HL-60 (cell line): ENCODE measurements around the gene BMERB1.
"Not testable (repeated sequence)": the region's sequence is repeated elsewhere in the genome, so short reads cannot be mapped to it uniquely, and the experiment has no call there.

ENCODE experiments used
- DNase-seq, 2 experiments: peaks; one replicate each; pipeline ENCODE4 v3.0.0-alpha.2; 2010 to 2020; ENCODE audit warnings: low read depth in 1 of 2, low spot score in 1 of 2
- H3K27ac ChIP-seq: fragments of 250-450 bp; sonication (Bioruptor Pico); replicated peaks from 2 replicates; pipeline ENCODE4 v1.5.1; 2020; ENCODE audit warnings: mild to moderate bottlenecking, moderate library complexity
- H3K27me3 ChIP-seq: fragments of 250-450 bp; sonication (Bioruptor Pico); 2 replicates; pipeline ENCODE4 v1.5.1; 2021; ENCODE audit warnings: mild to moderate bottlenecking, moderate library complexity; ENCODE audit not compliant: insufficient read depth, poor library complexity, severe bottlenecking
- H3K4me3 ChIP-seq: replicated peaks from 2 replicates; pipeline ENCODE4 v1.5.1; 2011; ENCODE audit warnings: mild to moderate bottlenecking, control low read depth, low read length; ENCODE audit not compliant: insufficient read depth
- GABPA ChIP-seq: IDR thresholded peaks from 2 replicates; pipeline ENCODE4 v1.6.1; 2012; ENCODE audit warnings: low read depth
- POLR2AphosphoS5 ChIP-seq: IDR thresholded peaks from 2 replicates; pipeline ENCODE4 v1.6.1; 2012; ENCODE audit warnings: low read depth
- SPI1 ChIP-seq: IDR thresholded peaks from 2 replicates; pipeline ENCODE4 v1.6.1; 2012; ENCODE audit warnings: low read depth, mild to moderate bottlenecking, borderline replicate concordance
- TF ChIP-seq, protein P1 (sequence below): IDR thresholded peaks from 2 replicates; pipeline ENCODE4 v1.6.1; 2012; ENCODE audit warnings: low read depth; ENCODE audit not compliant: insufficient replicate concordance
- TF ChIP-seq, protein P2 (sequence below): IDR thresholded peaks from one replicate; pipeline ENCODE4 v1.5.1; 2011; ENCODE audit warnings: low read length, control low read depth, inconsistent platforms; ENCODE audit not compliant: insufficient read depth

Gene BMERB1

DNA sequence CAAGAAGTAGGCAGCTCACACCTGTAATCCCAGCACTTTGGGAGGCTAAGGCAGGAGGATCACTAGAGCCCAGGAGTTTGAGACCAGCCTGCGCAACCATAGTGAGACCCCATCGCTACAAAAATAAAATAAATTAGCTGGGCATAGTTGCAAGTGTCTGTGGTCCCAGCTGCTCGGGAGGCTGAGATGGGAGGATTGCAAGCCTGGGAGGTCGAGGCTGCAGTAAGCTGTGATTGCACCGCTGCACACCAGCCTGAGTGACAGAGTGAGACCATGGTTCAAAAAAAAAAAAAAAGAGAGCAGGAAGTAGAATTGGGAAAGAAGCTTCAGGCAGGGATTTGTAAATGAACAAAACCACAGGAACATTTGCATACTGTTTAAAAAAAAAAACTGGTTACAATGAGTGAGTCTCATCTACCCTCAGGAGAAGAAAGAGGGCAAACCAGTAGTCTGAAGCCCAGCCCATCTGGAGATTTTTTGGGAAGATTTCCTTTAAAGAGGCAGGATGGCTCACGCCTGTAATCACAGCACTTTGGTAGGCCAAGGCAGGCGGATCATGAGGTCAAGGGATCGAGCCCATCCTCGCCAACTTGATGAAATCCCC, 30.9 kb upstream of the BMERB1 start:
- no peak overlapping the region for H3K4me3 ChIP-seq
- H3K27me3 ChIP-seq = no peaks in the 10 kb centered on the region
- no peak overlapping the region for H3K27ac ChIP-seq
- TF ChIP-seq, protein P1, sequence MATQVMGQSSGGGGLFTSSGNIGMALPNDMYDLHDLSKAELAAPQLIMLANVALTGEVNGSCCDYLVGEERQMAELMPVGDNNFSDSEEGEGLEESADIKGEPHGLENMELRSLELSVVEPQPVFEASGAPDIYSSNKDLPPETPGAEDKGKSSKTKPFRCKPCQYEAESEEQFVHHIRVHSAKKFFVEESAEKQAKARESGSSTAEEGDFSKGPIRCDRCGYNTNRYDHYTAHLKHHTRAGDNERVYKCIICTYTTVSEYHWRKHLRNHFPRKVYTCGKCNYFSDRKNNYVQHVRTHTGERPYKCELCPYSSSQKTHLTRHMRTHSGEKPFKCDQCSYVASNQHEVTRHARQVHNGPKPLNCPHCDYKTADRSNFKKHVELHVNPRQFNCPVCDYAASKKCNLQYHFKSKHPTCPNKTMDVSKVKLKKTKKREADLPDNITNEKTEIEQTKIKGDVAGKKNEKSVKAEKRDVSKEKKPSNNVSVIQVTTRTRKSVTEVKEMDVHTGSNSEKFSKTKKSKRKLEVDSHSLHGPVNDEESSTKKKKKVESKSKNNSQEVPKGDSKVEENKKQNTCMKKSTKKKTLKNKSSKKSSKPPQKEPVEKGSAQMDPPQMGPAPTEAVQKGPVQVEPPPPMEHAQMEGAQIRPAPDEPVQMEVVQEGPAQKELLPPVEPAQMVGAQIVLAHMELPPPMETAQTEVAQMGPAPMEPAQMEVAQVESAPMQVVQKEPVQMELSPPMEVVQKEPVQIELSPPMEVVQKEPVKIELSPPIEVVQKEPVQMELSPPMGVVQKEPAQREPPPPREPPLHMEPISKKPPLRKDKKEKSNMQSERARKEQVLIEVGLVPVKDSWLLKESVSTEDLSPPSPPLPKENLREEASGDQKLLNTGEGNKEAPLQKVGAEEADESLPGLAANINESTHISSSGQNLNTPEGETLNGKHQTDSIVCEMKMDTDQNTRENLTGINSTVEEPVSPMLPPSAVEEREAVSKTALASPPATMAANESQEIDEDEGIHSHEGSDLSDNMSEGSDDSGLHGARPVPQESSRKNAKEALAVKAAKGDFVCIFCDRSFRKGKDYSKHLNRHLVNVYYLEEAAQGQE = no peak
- TF ChIP-seq, protein P2, sequence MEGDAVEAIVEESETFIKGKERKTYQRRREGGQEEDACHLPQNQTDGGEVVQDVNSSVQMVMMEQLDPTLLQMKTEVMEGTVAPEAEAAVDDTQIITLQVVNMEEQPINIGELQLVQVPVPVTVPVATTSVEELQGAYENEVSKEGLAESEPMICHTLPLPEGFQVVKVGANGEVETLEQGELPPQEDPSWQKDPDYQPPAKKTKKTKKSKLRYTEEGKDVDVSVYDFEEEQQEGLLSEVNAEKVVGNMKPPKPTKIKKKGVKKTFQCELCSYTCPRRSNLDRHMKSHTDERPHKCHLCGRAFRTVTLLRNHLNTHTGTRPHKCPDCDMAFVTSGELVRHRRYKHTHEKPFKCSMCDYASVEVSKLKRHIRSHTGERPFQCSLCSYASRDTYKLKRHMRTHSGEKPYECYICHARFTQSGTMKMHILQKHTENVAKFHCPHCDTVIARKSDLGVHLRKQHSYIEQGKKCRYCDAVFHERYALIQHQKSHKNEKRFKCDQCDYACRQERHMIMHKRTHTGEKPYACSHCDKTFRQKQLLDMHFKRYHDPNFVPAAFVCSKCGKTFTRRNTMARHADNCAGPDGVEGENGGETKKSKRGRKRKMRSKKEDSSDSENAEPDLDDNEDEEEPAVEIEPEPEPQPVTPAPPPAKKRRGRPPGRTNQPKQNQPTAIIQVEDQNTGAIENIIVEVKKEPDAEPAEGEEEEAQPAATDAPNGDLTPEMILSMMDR = no peak
- no peak for TF ChIP-seq GABPA
- no peak for TF ChIP-seq SPI1
- no peak for TF ChIP-seq POLR2AphosphoS5
- no peak for DNase-seq

DNA sequence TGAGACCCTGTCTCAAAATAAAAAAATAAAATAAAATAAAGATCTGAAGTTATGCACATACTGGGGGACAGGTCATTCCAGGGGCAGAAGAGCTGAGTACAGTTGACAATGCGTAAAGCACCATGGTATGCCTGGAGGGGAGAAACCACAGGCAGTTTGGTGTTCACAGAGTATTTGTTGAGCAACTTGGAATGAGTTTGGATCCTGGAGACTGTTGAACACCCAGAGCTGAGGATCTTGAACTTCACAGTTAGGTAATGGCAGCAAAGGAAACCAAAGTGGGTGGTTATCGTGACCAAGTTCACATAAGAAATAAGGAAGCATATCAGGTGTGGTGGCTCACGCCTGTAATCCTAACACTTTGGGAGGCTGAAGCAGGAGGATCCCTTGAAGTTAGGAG, 30.3 kb upstream of the BMERB1 start:
- not testable (repeated sequence) for DNase-seq, H3K27me3 ChIP-seq, H3K27ac ChIP-seq, H3K4me3 ChIP-seq

DNA sequence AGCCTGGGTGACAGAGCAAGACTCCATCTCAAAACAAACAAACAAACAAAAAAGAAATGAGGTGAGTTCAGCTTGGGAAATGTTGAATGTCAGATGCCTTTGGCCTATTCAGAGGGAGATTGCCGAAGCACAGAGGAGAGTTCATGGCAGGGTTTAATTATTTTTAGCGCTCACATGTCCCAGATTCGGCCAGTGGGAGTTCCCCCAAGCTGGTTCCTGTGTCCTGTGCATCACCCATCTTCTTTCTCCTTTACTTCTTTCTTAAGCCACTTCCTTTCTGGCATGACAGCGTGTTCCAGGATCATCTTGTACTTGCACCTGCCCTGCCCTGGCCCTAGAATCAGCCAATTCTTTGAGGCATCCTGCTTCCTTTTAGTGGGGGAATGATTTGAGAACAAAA, 29.6 kb upstream of the BMERB1 start:
- H3K27me3 ChIP-seq = no peaks in the 10 kb centered on the region
- no peak overlapping the region for H3K4me3 ChIP-seq
- H3K27ac ChIP-seq = no peak overlapping the region
- TF ChIP-seq GABPA (no peak), POLR2AphosphoS5 (no peak), SPI1 (no peak)
- TF ChIP-seq, protein P1 = no peak
- TF ChIP-seq, protein P2 = no peak
- DNase-seq = no peak

DNA sequence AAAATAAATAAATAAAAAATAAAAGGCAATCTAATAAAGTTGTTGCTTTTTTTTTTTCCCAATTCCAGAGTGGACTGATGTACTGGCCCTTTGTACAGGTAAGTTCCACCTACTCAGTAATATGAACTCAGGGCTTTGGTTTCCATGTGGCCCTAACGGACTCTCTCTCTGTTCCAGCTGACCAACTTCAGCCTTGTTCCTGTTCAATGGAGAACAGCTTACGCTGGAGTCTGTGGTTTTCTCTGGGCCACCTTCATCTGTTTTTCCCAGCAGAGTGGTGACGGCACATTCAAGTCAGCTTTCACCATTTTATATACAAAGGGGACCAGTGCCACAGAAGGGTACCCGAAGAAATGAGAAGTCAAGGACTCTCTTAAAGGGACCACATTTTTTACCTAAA, 26.6 kb upstream of the BMERB1 start:
- H3K27me3 ChIP-seq, H3K4me3 ChIP-seq, DNase-seq, H3K27ac ChIP-seq: not testable (repeated sequence)

DNA sequence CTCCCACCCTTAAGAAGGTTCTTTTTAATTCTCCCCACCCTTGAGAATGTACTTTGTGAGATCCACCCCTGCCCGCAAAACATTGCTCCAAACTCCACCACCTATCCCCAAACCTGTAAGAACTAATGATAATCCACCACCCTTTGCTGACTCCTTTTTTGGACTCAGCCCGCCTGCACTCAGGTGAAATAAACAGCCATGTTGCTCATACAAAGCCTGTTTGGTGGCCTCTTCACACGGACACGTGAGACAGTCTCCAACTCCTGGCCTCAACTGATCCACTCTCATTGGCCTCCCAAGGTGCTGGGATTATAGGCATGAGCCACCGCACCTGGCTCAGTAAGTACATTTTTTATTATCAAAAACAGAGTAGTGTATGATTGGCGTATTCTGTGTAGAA, 24.9 kb upstream of the BMERB1 start:
- not testable (repeated sequence) for H3K27me3 ChIP-seq, DNase-seq, H3K27ac ChIP-seq, H3K4me3 ChIP-seq
